GM12878 (cell line): Measurements from ENCODE around the gene SLC34A3.

ENCODE experiments used
- BRCA1 ChIP-seq: IDR thresholded peaks from 2 replicates; pipeline ENCODE4 v1.6.1; 2011; ENCODE audit warnings: low read depth, low read length, improper control_type of control experiment
- CBFB ChIP-seq: IDR thresholded peaks from 2 replicates; pipeline ENCODE4 v1.6.1; 2016; ENCODE audit warnings: antibody characterized with exemption, low read depth
- CREB1 ChIP-seq: IDR thresholded peaks from 2 replicates; pipeline ENCODE4 v1.6.1; 2012; ENCODE audit warnings: low read depth, mild to moderate bottlenecking, inconsistent platforms
- ELK1 ChIP-seq: IDR thresholded peaks from 2 replicates; pipeline ENCODE4 v1.6.1; 2012; ENCODE audit warnings: low read depth, low read length, improper control_type of control experiment
- MAX ChIP-seq: IDR thresholded peaks from 2 replicates; pipeline ENCODE4 v1.6.1; 2012; ENCODE audit warnings: low read depth, low read length, improper control_type of control experiment
- MTA3 ChIP-seq: IDR thresholded peaks from 2 replicates; pipeline ENCODE4 v1.6.1; 2012; ENCODE audit warnings: low read length, inconsistent platforms, borderline replicate concordance
- MXI1 ChIP-seq: fragments of 150-350 bp; IDR thresholded peaks from 2 replicates; pipeline ENCODE4 v1.6.1; 2011; ENCODE audit warnings: low read depth, mild to moderate bottlenecking, inconsistent platforms, low read length, improper control_type of control experiment
- SUZ12 ChIP-seq: fragments of 200-600 bp; sonication (generic); IDR thresholded peaks from one replicate; pipeline ENCODE4 v1.6.1; 2018; ENCODE audit warnings: antibody characterized with exemption, mild to moderate bottlenecking; ENCODE audit not compliant: unreplicated experiment
- YBX1 ChIP-seq: fragments of 450-650 bp; IDR thresholded peaks from 2 replicates; pipeline ENCODE4 v1.6.1; 2016; ENCODE audit warnings: antibody characterized with exemption
- ZNF274 ChIP-seq: IDR thresholded peaks from one replicate; pipeline ENCODE4 v1.8.0; 2011; ENCODE audit not compliant: insufficient read length, insufficient read depth
- TF ChIP-seq, protein P1 (sequence below), 3 experiments: IDR thresholded peaks in 2 of 3; conservative IDR thresholded peaks in 1 of 3; 2 replicates each; pipeline ENCODE4 v1.5.1; 2011; ENCODE audit warnings: low read depth in 3 of 3, low read length in 3 of 3, mild to moderate bottlenecking in 3 of 3, control low read depth in 2 of 3, moderate library complexity in 2 of 3, inconsistent platforms in 1 of 3, mixed read lengths in 1 of 3; ENCODE audit not compliant: control insufficient read depth in 2 of 3, insufficient read depth in 1 of 3; ENCODE audit errors: extremely low read depth in 1 of 3
- TF ChIP-seq, protein P2 (sequence below): fragments of 450-650 bp; IDR thresholded peaks from 2 replicates; pipeline ENCODE4 v1.6.1; 2017; ENCODE audit warnings: mild to moderate bottlenecking
- TF ChIP-seq, protein P3 (sequence below): fragments of 150-350 bp; IDR thresholded peaks from 2 replicates; pipeline ENCODE4 v1.6.1; 2014; ENCODE audit warnings: mild to moderate bottlenecking, low read depth, low read length

- TF ChIP-seq, protein P1, sequence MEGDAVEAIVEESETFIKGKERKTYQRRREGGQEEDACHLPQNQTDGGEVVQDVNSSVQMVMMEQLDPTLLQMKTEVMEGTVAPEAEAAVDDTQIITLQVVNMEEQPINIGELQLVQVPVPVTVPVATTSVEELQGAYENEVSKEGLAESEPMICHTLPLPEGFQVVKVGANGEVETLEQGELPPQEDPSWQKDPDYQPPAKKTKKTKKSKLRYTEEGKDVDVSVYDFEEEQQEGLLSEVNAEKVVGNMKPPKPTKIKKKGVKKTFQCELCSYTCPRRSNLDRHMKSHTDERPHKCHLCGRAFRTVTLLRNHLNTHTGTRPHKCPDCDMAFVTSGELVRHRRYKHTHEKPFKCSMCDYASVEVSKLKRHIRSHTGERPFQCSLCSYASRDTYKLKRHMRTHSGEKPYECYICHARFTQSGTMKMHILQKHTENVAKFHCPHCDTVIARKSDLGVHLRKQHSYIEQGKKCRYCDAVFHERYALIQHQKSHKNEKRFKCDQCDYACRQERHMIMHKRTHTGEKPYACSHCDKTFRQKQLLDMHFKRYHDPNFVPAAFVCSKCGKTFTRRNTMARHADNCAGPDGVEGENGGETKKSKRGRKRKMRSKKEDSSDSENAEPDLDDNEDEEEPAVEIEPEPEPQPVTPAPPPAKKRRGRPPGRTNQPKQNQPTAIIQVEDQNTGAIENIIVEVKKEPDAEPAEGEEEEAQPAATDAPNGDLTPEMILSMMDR (IDR thresholded peaks at IDR 0.05 in 2 of 3, conservative IDR thresholded peaks at IDR 0.05 in 1 of 3; ENCODE audit: control insufficient read depth in 2 of 3, extremely low read depth in 1 of 3, insufficient read depth in 1 of 3, low read depth in 3 of 3, low read length in 3 of 3) = no peak
- TF ChIP-seq, protein P2, sequence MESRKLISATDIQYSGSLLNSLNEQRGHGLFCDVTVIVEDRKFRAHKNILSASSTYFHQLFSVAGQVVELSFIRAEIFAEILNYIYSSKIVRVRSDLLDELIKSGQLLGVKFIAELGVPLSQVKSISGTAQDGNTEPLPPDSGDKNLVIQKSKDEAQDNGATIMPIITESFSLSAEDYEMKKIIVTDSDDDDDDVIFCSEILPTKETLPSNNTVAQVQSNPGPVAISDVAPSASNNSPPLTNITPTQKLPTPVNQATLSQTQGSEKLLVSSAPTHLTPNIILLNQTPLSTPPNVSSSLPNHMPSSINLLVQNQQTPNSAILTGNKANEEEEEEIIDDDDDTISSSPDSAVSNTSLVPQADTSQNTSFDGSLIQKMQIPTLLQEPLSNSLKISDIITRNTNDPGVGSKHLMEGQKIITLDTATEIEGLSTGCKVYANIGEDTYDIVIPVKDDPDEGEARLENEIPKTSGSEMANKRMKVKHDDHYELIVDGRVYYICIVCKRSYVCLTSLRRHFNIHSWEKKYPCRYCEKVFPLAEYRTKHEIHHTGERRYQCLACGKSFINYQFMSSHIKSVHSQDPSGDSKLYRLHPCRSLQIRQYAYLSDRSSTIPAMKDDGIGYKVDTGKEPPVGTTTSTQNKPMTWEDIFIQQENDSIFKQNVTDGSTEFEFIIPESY = no peak
- no peak for TF ChIP-seq BRCA1
- no peak for TF ChIP-seq MAX
- TF ChIP-seq MTA3 = no peak
- peak; percentile 50; the same call in 1 of the 2 replicates for TF ChIP-seq CBFB
- TF ChIP-seq MXI1 = peak; percentile 35; the same call in 1 of the 2 replicates
- TF ChIP-seq, protein P3, sequence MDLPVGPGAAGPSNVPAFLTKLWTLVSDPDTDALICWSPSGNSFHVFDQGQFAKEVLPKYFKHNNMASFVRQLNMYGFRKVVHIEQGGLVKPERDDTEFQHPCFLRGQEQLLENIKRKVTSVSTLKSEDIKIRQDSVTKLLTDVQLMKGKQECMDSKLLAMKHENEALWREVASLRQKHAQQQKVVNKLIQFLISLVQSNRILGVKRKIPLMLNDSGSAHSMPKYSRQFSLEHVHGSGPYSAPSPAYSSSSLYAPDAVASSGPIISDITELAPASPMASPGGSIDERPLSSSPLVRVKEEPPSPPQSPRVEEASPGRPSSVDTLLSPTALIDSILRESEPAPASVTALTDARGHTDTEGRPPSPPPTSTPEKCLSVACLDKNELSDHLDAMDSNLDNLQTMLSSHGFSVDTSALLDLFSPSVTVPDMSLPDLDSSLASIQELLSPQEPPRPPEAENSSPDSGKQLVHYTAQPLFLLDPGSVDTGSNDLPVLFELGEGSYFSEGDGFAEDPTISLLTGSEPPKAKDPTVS = no peak
- TF ChIP-seq SUZ12 = no peak
- TF ChIP-seq ZNF274 = no peak
- peak; percentile 65 for TF ChIP-seq CREB1
- TF ChIP-seq YBX1 = no peak
- peak; percentile 73 for TF ChIP-seq ELK1
Observed at GRCh38 chr9:137223078-137223970, 7.4 kb upstream of the SLC34A3 start.
